Colonic mucosa (tissue), 4 donors: ENCODE results near the gene NISCH. TPM values are rescaled to one million over a fixed set of nuclear protein-coding genes. Genes with fewer than 3 reads are reported as not detected.

Source experiments
- DNase-seq: peaks from one replicate; pipeline ENCODE4 v3.0.0-alpha.2; 2020
- H3K27ac ChIP-seq: fragments of 200-600 bp; one replicate; pipeline ENCODE4 v1.8.0; 2021
- H3K27me3 ChIP-seq: fragments of 200-600 bp; one replicate; pipeline ENCODE4 v1.8.0; 2021
- H3K36me3 ChIP-seq: fragments of 200-600 bp; one replicate; pipeline ENCODE4 v1.8.0; 2021
- H3K4me1 ChIP-seq: fragments of 200-600 bp; one replicate; pipeline ENCODE4 v1.8.0; 2021; ENCODE audit warnings: mild to moderate bottlenecking
- H3K4me3 ChIP-seq: fragments of 200-600 bp; one replicate; pipeline ENCODE4 v1.8.0; 2021
- H3K9ac ChIP-seq, 2 donors: one replicate each; pipeline ENCODE4 v1.7.0; 2013; ENCODE audit warnings: control low read depth in 2 of 2, low read depth in 2 of 2, low read length in 2 of 2
- H3K9me3 ChIP-seq: fragments of 200-600 bp; one replicate; pipeline ENCODE4 v1.8.0; 2021
- CTCF ChIP-seq: fragments of 200-600 bp; IDR thresholded peaks from one replicate; pipeline ENCODE4 v1.8.0; 2022; ENCODE audit warnings: antibody characterized with exemption, mild to moderate bottlenecking
- intact Hi-C: fragments of 100-400 bp; cut with DNase I; formaldehyde crosslinking; loops from one replicate; pipeline ENCODE4 v1.14.1; 2022
- total RNA-seq, 2 donors: library from RNA; stranded (reverse); fragmentation: NEBNext Ultra II Directional in 1 of 2; extraction: Animal tissue kit (Norgen Biotek cat#: 25700) in 1 of 2; gene quantifications; one replicate each; pipeline ENCODE4 v1.2.1, GENCODE V29; 2021
- donor health status: healthy.
- donor health status: DM: no; HTN: no; CAD: no.
- donor health status: DM: no; HTN: no; CAD: no.

NISCH gene
- total RNA-seq, 2 donors from 2014 or later, result 43.2 to 60.5 TPM

- Histone ChIP-seq H3K4me1 (no peaks in the 10 kb centered on the region), H3K4me3 (no peak overlapping the region), H3K27me3 (no peaks in the 10 kb centered on the region), H3K36me3 (no peaks in the 10 kb centered on the region), H3K27ac (no peak overlapping the region), H3K9me3 (no peaks in the 10 kb centered on the region), H3K9ac (no peak overlapping the region)
- no peak for DNase-seq
- no peak for TF ChIP-seq CTCF
- intact Hi-C loops, result no loop called here
Observed at GRCh38 chr3:52432691-52433141, 22.7 kb upstream of the NISCH start.

DNA sequence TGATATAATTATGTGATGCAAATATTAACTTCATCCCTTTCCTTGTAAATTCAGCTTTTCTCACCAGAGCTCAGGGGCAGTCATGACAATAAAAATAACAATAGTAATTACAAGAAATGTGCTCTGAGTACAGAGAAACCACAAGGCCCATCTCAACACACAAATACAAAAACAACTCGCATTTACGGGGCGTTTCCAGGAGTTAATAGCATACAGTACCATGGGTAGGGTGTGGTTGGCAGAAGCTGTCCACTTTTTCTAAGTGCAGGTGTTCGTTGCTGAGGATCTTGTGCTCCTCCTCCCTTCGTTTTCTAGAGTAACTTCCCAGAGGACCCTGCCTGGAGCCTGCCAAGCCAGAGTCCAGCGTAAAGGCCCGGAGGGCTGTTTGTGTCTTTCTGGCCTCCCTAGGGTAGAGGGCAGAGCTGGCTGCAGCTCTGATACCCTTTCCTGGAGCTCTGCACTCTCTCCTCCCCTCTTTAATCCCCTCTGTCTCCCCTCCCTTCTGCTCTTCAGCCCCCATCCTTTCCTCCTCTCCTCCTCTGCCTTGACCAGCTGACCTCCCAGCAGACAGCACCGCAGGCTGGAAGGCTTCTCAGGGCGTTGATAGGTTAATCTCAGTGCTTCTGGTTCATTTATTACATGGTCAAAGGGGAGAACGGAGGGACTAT is 21.9 kb upstream of the NISCH start:
- TF ChIP-seq CTCF, result no peak
- intact Hi-C loops, result no loop called here
- H3K9me3 ChIP-seq, result no peaks in the 10 kb centered on the region
- H3K36me3 ChIP-seq, result no peaks in the 10 kb centered on the region
- H3K27ac ChIP-seq, result no peak overlapping the region
- H3K27me3 ChIP-seq, result no peaks in the 10 kb centered on the region
- no peak overlapping the region for H3K4me3 ChIP-seq
- DNase-seq, result no peak
- H3K9ac ChIP-seq, result no peak overlapping the region
- no peaks in the 10 kb centered on the region for H3K4me1 ChIP-seq

DNA sequence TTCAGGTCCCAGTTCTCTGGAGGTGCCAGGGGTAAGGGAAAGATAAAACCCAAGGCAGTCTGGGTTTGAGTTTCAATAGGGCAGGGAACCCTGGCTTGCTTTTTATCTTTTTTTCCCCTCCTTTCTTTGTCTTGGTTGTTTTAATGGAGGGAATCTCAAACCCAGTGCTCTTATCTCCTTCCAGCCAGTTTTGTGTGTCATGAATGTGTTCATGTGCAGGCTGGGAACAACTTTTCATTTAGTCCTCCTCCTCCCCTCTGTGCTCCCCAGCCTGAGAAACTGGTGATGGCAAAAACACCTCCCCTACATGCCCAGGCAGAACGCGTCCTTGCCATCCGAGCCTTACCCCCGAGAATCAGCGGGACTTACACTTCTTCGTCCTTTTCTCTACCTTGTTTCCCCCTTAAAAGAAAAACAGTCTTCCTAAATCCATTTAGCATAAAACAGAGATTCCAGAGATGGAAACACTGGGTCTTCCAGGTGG is 21.4 kb upstream of the NISCH start:
- no peak overlapping the region for H3K27ac ChIP-seq
- H3K27me3 ChIP-seq, result no peaks in the 10 kb centered on the region
- no peak overlapping the region for H3K4me3 ChIP-seq
- no peak overlapping the region for H3K9ac ChIP-seq
- H3K36me3 ChIP-seq, result no peaks in the 10 kb centered on the region
- no peak for TF ChIP-seq CTCF
- no peak for DNase-seq
- H3K4me1 ChIP-seq, result no peaks in the 10 kb centered on the region
- no peaks in the 10 kb centered on the region for H3K9me3 ChIP-seq
- intact Hi-C loops, result no loop called here

DNA sequence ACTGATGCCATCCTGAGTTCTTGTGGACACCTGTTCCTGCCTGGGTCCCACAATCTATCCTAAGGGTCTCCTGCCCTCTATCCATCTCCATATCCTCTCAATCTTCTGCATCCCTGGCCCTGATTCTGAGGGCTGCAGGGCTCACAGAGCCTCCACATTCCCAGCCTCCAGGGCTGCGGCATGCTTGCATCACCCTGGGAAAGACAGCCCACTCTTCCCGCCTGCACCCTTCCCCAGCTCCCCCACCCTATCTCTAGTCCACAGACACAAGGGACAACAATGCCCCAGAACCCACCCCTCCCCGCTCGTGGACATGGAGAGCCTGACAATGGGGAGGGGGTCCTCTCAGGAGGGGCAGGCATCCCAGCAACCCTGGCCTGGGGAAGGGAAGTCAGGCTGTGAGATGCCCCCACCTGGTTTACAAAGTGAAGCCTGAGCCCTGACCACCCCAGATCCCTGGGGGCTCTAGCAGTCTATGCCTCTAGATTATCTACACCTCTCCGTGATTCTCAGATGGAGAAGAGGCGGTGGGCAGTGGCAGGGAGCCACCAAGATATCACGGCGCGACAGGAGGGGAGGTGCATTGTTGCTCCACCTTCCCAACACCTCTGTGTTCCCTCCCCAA is 20.8 kb upstream of the NISCH start:
- intact Hi-C loops, result no loop called here
- Histone ChIP-seq H3K9me3 (no peaks in the 10 kb centered on the region), H3K9ac (no peak overlapping the region), H3K4me1 (no peaks in the 10 kb centered on the region), H3K27me3 (no peaks in the 10 kb centered on the region), H3K27ac (no peak overlapping the region), H3K36me3 (no peaks in the 10 kb centered on the region), H3K4me3 (no peak overlapping the region)
- no peak for DNase-seq
- TF ChIP-seq CTCF, result no peak

DNA sequence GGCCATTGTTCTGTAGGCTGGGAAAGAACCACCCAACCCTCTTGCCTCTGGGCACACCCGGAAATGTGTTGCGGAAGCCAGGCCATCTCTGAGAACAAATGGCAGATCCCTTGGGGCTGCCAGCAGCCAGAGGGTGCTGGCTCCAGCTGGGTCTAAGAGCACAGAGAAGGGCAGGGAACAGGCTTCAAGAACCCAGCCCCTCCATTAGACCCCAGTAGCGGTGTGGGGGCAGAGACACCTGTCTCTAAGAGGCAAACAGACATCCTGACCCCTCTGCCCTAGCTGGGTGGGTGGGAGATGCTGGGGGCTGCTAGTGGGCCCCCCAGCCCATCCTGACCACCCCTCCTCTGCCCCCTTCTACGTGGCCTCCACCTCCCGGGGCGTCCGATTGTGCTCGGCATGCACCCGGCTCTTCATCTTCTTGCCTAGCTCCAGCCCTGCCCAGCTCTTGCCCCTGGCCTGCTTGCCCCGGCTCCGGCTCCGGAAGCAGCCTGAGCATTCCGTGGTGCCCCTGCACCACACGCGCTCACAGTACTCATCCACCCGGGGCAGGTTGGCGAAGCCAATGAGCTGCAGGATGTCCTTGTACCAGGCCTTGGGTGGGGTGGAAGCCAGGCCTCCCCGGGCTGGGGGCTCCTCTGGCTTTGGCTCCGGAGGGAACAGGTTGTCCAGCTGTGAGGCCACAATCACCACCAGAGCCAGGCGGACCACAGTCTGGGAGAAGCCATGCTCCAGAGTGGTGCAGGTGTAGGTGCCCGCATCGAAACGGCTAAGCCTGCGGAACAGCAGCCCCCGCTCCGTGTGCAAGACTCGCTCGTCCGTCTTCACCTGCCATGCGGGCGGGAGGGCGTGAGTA is 19.9 kb upstream of the NISCH start:
- no peaks in the 10 kb centered on the region for H3K36me3 ChIP-seq
- TF ChIP-seq CTCF, result no peak
- no peaks in the 10 kb centered on the region for H3K9me3 ChIP-seq
- H3K4me1 ChIP-seq, result no peaks in the 10 kb centered on the region
- intact Hi-C loops, result no loop called here
- H3K27me3 ChIP-seq, result no peaks in the 10 kb centered on the region
- H3K27ac ChIP-seq, result no peak overlapping the region
- H3K9ac ChIP-seq, result no peak overlapping the region
- H3K4me3 ChIP-seq, result no peak overlapping the region
- no peak for DNase-seq
